MCF 10A (cell line): ENCODE results near the gene TMEM117. TPM values are rescaled to one million over a fixed set of nuclear protein-coding genes. Genes with fewer than 3 reads are reported as not detected.

Experiments
- BruUV-seq: library from RNA; stranded (reverse); fragments of 400-500 nt; replicated peaks from 2 replicates; lab custom pipeline; 2021; lab: Mats Ljungman, UMichigan
- CTCF ChIA-PET: fragments of 300-600 bp; sonication (Branson Sonifier 250); formaldehyde crosslinking; extraction: SDS; loops from one replicate; lab custom pipeline; 2021; ENCODE audit warnings: antibody characterized with exemption, inconsistent platforms; lab: Yijun Ruan, JAX
- POLR2A ChIA-PET: fragments of 300-600, 350-650 bp; sonication (Branson Sonifier 250); formaldehyde crosslinking; extraction: SDS; loops from one replicate; lab custom pipeline; 2020; ENCODE audit warnings: antibody characterized with exemption, inconsistent platforms; lab: Yijun Ruan, JAX
- DNase-seq: peaks from one replicate; pipeline ENCODE4 v3.0.0-alpha.2; 2018; ENCODE audit not compliant: unreplicated experiment
- H3K27ac Mint-ChIP-seq: one replicate; pipeline ENCODE4 v1.8.0; 2022; ENCODE audit warnings: mild to moderate bottlenecking, low read depth, mixed read lengths; ENCODE audit not compliant: unreplicated experiment
- H3K27me3 Mint-ChIP-seq: one replicate; pipeline ENCODE4 v1.8.0; 2022; ENCODE audit warnings: mixed read lengths; ENCODE audit not compliant: insufficient read depth, unreplicated experiment
- H3K36me3 Mint-ChIP-seq: one replicate; pipeline ENCODE4 v1.8.0; 2022; ENCODE audit warnings: mild to moderate bottlenecking, moderate library complexity, mixed read lengths; ENCODE audit not compliant: insufficient read depth, unreplicated experiment
- H3K4me1 Mint-ChIP-seq: one replicate; pipeline ENCODE4 v1.8.0; 2022; ENCODE audit warnings: mixed read lengths; ENCODE audit not compliant: insufficient read depth, unreplicated experiment
- H3K4me3 Mint-ChIP-seq: one replicate; pipeline ENCODE4 v1.8.0; 2022; ENCODE audit warnings: mild to moderate bottlenecking, moderate library complexity, mixed read lengths; ENCODE audit not compliant: unreplicated experiment
- H3K9me3 Mint-ChIP-seq: one replicate; pipeline ENCODE4 v1.8.0; 2022; ENCODE audit warnings: mixed read lengths; ENCODE audit not compliant: unreplicated experiment
- CTCF ChIP-seq: fragments of 200-600 bp; IDR thresholded peaks from one replicate; pipeline ENCODE4 v1.8.0; 2022; ENCODE audit warnings: antibody characterized with exemption, mild to moderate bottlenecking; ENCODE audit not compliant: unreplicated experiment
- intact Hi-C: fragments of 100-400 bp; cut with micrococcal nuclease; formaldehyde crosslinking; loops from 2 replicates; pipeline ENCODE4 v1.14.1; 2022
- total RNA-seq: library from RNA; stranded (reverse); gene quantifications from 2 replicates; pipeline ENCODE4 v1.2.3, GENCODE V29; 2022

Gene TMEM117
- total RNA-seq, 1 experiment from 2014 or later: 3.2 TPM

GRCh38 chr12:43895580-43896206 is 59.8 kb downstream of the TMEM117 start:
- no peak for DNase-seq
- no peak overlapping the region for H3K27ac Mint-ChIP-seq
- ChIA-PET CTCF (no interaction called here), POLR2A (interaction anchor here (0.8 kb wide), 1 partner anchor 95 kb away, joined by 4 read pairs; no protein-coding TSS in a partner anchor)
- no peak for TF ChIP-seq CTCF
- H3K4me1 Mint-ChIP-seq: peaks cover 6% of the 10 kb centered on the region
- BruUV-seq: no TSS peak
- intact Hi-C loops: no loop called here
- no peaks in the 10 kb centered on the region for H3K9me3 Mint-ChIP-seq
- H3K36me3 Mint-ChIP-seq: no peaks in the 10 kb centered on the region
- H3K27me3 Mint-ChIP-seq: no peaks in the 10 kb centered on the region
- no peak overlapping the region for H3K4me3 Mint-ChIP-seq

DNA sequence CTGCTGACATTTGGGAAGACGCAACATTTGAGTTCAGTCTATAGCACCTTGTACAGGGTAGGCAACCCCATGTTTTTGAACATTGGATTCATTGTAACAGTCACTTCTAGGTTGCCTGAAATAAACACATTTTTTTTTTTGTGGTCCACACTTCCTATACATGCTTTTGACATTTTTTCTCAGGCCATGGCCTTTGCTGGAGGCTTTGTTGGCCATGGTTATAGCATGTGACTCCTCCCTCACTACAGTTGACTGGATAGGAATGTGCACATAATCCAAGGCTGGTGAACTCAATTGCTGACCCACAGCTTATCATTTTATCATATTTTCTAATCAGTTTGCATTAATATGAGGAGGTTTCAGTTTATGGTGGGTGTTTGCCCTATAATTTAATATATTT is 60.6 kb downstream of the TMEM117 start:
- no TSS peak for BruUV-seq

GRCh38 chr12:43898474-43898873 is 62.6 kb downstream of the TMEM117 start:
- Mint-ChIP-seq H3K36me3 (no peaks in the 10 kb centered on the region), H3K4me1 (peaks cover 6% of the 10 kb centered on the region), H3K27me3 (no peaks in the 10 kb centered on the region), H3K9me3 (no peaks in the 10 kb centered on the region), H3K4me3 (no peak overlapping the region), H3K27ac (no peak overlapping the region)
- intact Hi-C loops: no loop called here
- CTCF ChIA-PET: interaction anchor here (0.9 to 1.8 kb wide), 2 partner anchors 15 kb away, joined by 3 to 5 read pairs; no protein-coding TSS in a partner anchor
- no TSS peak for BruUV-seq
- POLR2A ChIA-PET: no interaction called here
- TF ChIP-seq CTCF: no peak
- DNase-seq: no peak

More for the DNA sequence above, 60.6 kb downstream of the TMEM117 start:
- H3K36me3 Mint-ChIP-seq: no peaks in the 10 kb centered on the region
- no peak overlapping the region for H3K27ac Mint-ChIP-seq
- no peak overlapping the region for H3K4me3 Mint-ChIP-seq
- ChIA-PET CTCF (interaction anchor here (1.8 kb wide), 1 partner anchor 13 kb away, joined by 5 read pairs; no protein-coding TSS in a partner anchor), POLR2A (interaction anchor here (0.8 kb wide), 1 partner anchor 95 kb away, joined by 4 read pairs; no protein-coding TSS in a partner anchor)
- intact Hi-C loops: no loop called here
- no peaks in the 10 kb centered on the region for H3K9me3 Mint-ChIP-seq
- TF ChIP-seq CTCF: no peak
- H3K27me3 Mint-ChIP-seq: no peaks in the 10 kb centered on the region
- H3K4me1 Mint-ChIP-seq: peaks cover 6% of the 10 kb centered on the region
- DNase-seq: no peak

DNA sequence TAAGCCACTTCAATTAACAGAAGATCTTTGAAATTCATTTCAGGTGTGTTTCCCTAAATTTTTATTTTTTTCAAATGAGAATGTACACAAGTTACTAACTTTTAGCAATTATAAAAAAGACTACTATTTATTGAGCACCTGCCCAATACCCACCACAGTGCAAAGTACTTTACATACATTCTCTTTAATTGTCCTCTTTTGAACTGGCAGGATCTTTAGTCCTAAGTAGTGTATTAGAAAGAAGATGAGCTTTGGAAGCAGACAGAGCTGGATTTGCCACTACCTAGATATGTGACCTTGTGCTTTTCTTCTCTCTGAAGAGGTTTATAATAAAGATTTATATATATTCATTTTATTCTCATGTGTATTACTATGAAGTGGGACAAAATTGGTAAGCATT is 63.7 kb downstream of the TMEM117 start:
- no peak for TF ChIP-seq CTCF
- BruUV-seq: no TSS peak
- ChIA-PET CTCF (interaction anchor here (0.6 to 0.9 kb wide), 2 partner anchors 17 to 465 kb away, joined by 3 read pairs; no protein-coding TSS in a partner anchor), POLR2A (no interaction called here)
- no peak overlapping the region for H3K4me3 Mint-ChIP-seq
- no peaks in the 10 kb centered on the region for H3K27me3 Mint-ChIP-seq
- no peaks in the 10 kb centered on the region for H3K9me3 Mint-ChIP-seq
- no peak overlapping the region for H3K27ac Mint-ChIP-seq
- peaks cover 6% of the 10 kb centered on the region for H3K4me1 Mint-ChIP-seq
- H3K36me3 Mint-ChIP-seq: peaks cover 5% of the 10 kb centered on the region
- intact Hi-C loops: no loop called here
- no peak for DNase-seq
